HG03521 (cell line): Measurements from ENCODE around the gene SOX30.
"Not testable (repeated sequence)": the region's sequence is repeated elsewhere in the genome, so short reads cannot be mapped to it uniquely, and the experiment has no call there.

Experiments
- ATAC-seq: cut with Tn5 transposase; IDR thresholded peaks from one replicate; pipeline ENCODE4 v1.9.1; 2021; ENCODE audit warnings: mild to moderate bottlenecking, moderate library complexity; ENCODE audit not compliant: unreplicated experiment

Gene SOX30

GRCh38 chr5:157652377-157652692, at the start of gene SOX30:
TSS of gene SOX30 (minus strand) at chr5:157652438. CDS start at chr5:157652078, 360 bp downstream.
- no peak for ATAC-seq

GRCh38 chr5:157698674-157699073, 46.4 kb upstream of the SOX30 start:
- not testable (repeated sequence) for ATAC-seq

- not testable (repeated sequence) for ATAC-seq
Observed at GRCh38 chr5:157696154-157696553, 43.9 kb upstream of the SOX30 start.

- not testable (repeated sequence) for ATAC-seq
Observed at GRCh38 chr5:157693816-157694215, 41.6 kb upstream of the SOX30 start.

GRCh38 chr5:157690690-157691433, 38.6 kb upstream of the SOX30 start:
- ATAC-seq, result no peak

GRCh38 chr5:157689942-157690689, 37.9 kb upstream of the SOX30 start:
- no peak for ATAC-seq

GRCh38 chr5:157687198-157687554, 34.9 kb upstream of the SOX30 start:
- no peak for ATAC-seq

- ATAC-seq, result not testable (repeated sequence)
Observed at GRCh38 chr5:157686276-157687197, 34.3 kb upstream of the SOX30 start.

GRCh38 chr5:157682257-157682656, 30.0 kb upstream of the SOX30 start:
- ATAC-seq, result no peak

GRCh38 chr5:157681048-157681447, 28.8 kb upstream of the SOX30 start:
- ATAC-seq, result no peak

- no peak for ATAC-seq
Observed at GRCh38 chr5:157680239-157680638, 28.0 kb upstream of the SOX30 start.

- no peak for ATAC-seq
Observed at GRCh38 chr5:157679801-157680200, 27.6 kb upstream of the SOX30 start.

- ATAC-seq, result no peak
Observed at GRCh38 chr5:157677931-157678330, 25.7 kb upstream of the SOX30 start.

- ATAC-seq, result not testable (repeated sequence)
Observed at GRCh38 chr5:157674351-157674750, 22.1 kb upstream of the SOX30 start.

GRCh38 chr5:157672976-157673375, 20.7 kb upstream of the SOX30 start:
- ATAC-seq, result no peak

GRCh38 chr5:157671592-157672330, 19.5 kb upstream of the SOX30 start:
- ATAC-seq, result no peak

- peak; percentile 37 for ATAC-seq
Observed at GRCh38 chr5:157670662-157671591, 18.7 kb upstream of the SOX30 start, which contains the start of gene C5orf52. TSS of gene C5orf52 (plus strand) at chr5:157671533. CDS start at chr5:157671615, 82 bp downstream.

- no peak for ATAC-seq
Observed at GRCh38 chr5:157669701-157670097, 17.5 kb upstream of the SOX30 start.

GRCh38 chr5:157668356-157668755, 16.1 kb upstream of the SOX30 start:
- no peak for ATAC-seq
